Mammary epithelial cell (primary cell): ENCODE measurements around the gene OAT.

Experiments used
- EZH2 ChIP-seq: IDR thresholded peaks from 2 replicates; pipeline ENCODE4 v1.6.1; 2012; ENCODE audit warnings: low read length, inconsistent platforms, borderline replicate concordance
- TF ChIP-seq, protein P1 (sequence below), 2 donors: IDR thresholded peaks in 1 of 2; conservative IDR thresholded peaks in 1 of 2; 2 replicates each; pipeline ENCODE4 v1.5.1; 2011 to 2012; ENCODE audit warnings: inconsistent platforms in 2 of 2, low read length in 2 of 2, mild to moderate bottlenecking in 2 of 2, control low read depth in 1 of 2, low read depth in 1 of 2; ENCODE audit not compliant: insufficient read depth in 1 of 2; ENCODE audit errors: extremely low read depth in 1 of 2

DNA sequence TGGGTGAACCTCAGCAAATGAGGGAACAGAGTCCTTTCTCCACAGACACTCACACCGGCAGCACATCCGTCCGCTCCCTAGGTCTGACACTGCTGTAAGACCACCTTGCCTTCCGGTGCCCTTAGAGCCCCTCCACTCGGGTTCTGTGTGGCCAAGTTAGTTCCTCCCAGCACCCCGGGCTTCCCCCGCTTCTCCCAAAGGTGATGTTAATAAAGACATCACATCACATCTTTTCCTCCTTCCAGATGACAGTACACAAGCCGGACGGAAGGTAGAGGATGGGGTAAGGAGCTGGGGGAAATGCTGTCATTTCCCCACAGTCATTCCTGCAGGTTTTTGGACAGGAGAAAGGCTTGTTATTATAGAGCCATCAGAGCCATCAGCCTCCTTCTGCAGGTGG, 42.3 kb downstream of the OAT start:
- TF ChIP-seq, protein P1, sequence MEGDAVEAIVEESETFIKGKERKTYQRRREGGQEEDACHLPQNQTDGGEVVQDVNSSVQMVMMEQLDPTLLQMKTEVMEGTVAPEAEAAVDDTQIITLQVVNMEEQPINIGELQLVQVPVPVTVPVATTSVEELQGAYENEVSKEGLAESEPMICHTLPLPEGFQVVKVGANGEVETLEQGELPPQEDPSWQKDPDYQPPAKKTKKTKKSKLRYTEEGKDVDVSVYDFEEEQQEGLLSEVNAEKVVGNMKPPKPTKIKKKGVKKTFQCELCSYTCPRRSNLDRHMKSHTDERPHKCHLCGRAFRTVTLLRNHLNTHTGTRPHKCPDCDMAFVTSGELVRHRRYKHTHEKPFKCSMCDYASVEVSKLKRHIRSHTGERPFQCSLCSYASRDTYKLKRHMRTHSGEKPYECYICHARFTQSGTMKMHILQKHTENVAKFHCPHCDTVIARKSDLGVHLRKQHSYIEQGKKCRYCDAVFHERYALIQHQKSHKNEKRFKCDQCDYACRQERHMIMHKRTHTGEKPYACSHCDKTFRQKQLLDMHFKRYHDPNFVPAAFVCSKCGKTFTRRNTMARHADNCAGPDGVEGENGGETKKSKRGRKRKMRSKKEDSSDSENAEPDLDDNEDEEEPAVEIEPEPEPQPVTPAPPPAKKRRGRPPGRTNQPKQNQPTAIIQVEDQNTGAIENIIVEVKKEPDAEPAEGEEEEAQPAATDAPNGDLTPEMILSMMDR (conservative IDR thresholded peaks at IDR 0.05 in 1 of 2, IDR thresholded peaks at IDR 0.05 in 1 of 2; ENCODE audit: extremely low read depth in 1 of 2, insufficient read depth in 1 of 2, low read depth in 1 of 2, low read length in 2 of 2) = no peak
- no peak for TF ChIP-seq EZH2
